NCI-H748 (cell line): ENCODE measurements around the gene NDUFA6.
"Not testable (repeated sequence)": the region's sequence is repeated elsewhere in the genome, so short reads cannot be mapped to it uniquely, and the experiment has no call there.

ENCODE experiments used
- DNase-seq: peaks from one replicate; lab custom pipeline; 2025; ENCODE audit not compliant: unreplicated experiment; lab: John Stamatoyannopoulos, UW

Gene NDUFA6

GRCh38 chr22:42090596-42091454 lies at the start of gene NDUFA6:
NDUFA6 (minus strand) TSS chr22:42090772; CDS start chr22:42090744, 28 bp downstream.
- DNase-seq, result peak; percentile 99

- not testable (repeated sequence) for DNase-seq
These were observed 49.6 kb upstream of the NDUFA6 start for GRCh38 chr22:42140153-42140552.

GRCh38 chr22:42139508-42139907 lies 48.9 kb upstream of the NDUFA6 start:
- not testable (repeated sequence) for DNase-seq

- DNase-seq, result no peak
These were observed 48.4 kb upstream of the NDUFA6 start for GRCh38 chr22:42138972-42139371.

GRCh38 chr22:42138122-42138770 lies 47.7 kb upstream of the NDUFA6 start:
- no peak for DNase-seq

- not testable (repeated sequence) for DNase-seq
These were observed 45.1 kb upstream of the NDUFA6 start for GRCh38 chr22:42135688-42136087.

- DNase-seq, result no peak
These were observed 43.8 kb upstream of the NDUFA6 start for GRCh38 chr22:42134100-42135020.

GRCh38 chr22:42132457-42132856 lies 41.9 kb upstream of the NDUFA6 start:
- peak; percentile 22 for DNase-seq

- no peak for DNase-seq
These were observed 41.0 kb upstream of the NDUFA6 start for GRCh38 chr22:42131562-42131961.

- DNase-seq, result not testable (repeated sequence)
These were observed 40.3 kb upstream of the NDUFA6 start, which contains the start of gene CYP2D6 for GRCh38 chr22:42130639-42131431. CYP2D6 (minus strand) TSS chr22:42130810; CDS start chr22:42130791, 19 bp downstream.

GRCh38 chr22:42130182-42130581 lies 39.6 kb upstream of the NDUFA6 start:
- not testable (repeated sequence) for DNase-seq

GRCh38 chr22:42128776-42129694 lies 38.5 kb upstream of the NDUFA6 start:
- DNase-seq, result peak; percentile 85

- DNase-seq, result not testable (repeated sequence)
These were observed 37.4 kb upstream of the NDUFA6 start for GRCh38 chr22:42128007-42128406.

- no peak for DNase-seq
These were observed 37.0 kb upstream of the NDUFA6 start for GRCh38 chr22:42127606-42128005.

GRCh38 chr22:42123529-42123928 lies 33.0 kb upstream of the NDUFA6 start:
- not testable (repeated sequence) for DNase-seq

- not testable (repeated sequence) for DNase-seq
These were observed 29.9 kb upstream of the NDUFA6 start for GRCh38 chr22:42120231-42121021.

GRCh38 chr22:42116848-42117424 lies 26.4 kb upstream of the NDUFA6 start:
- peak; percentile 8 for DNase-seq

GRCh38 chr22:42115420-42115830 lies 24.9 kb upstream of the NDUFA6 start:
- DNase-seq, result not testable (repeated sequence)
